GM12878 (cell line): Measurements from ENCODE around the gene GFM2. TPM values are rescaled to one million over a fixed set of nuclear protein-coding genes. Genes with fewer than 3 reads are reported as not detected.

Experiments
- ATAC-seq: fragments of 200-7000 bp; cut with Tn5 transposase; 3 replicates; pipeline ENCODE4 v1.9.1; 2020; ENCODE audit warnings: mild to moderate bottlenecking, moderate library complexity
- BruUV-seq: library from RNA; stranded (reverse); fragments of 400-500 nt; replicated peaks from 2 replicates; lab custom pipeline; 2021; lab: Mats Ljungman, UMichigan
- CTCF ChIA-PET: fragments of 300-600 bp; sonication (Branson Sonifier 250); formaldehyde crosslinking; extraction: SDS; loops from one replicate; lab custom pipeline; 2021; ENCODE audit warnings: inconsistent platforms; lab: Yijun Ruan, JAX
- POLR2A ChIA-PET: fragments of 350-600 bp; formaldehyde crosslinking; extraction: SDS; loops from one replicate; lab custom pipeline; 2021; ENCODE audit warnings: inconsistent platforms; lab: Charles Lee
- RAD21 ChIA-PET: fragments of 300-600 bp; sonication (Branson Sonifier 250); formaldehyde crosslinking; loops from one replicate; lab custom pipeline; 2023; ENCODE audit warnings: antibody characterized with exemption; ENCODE audit not compliant: unreplicated experiment; lab: Charles Lee
- SMC1A ChIA-PET: fragments of 300-600 bp; sonication (Branson Sonifier 250); formaldehyde crosslinking; loops from one replicate; lab custom pipeline; 2023; ENCODE audit not compliant: unreplicated experiment, uncharacterized antibody; lab: Charles Lee
- DNase-seq: peaks from one replicate; pipeline ENCODE4 v3.0.0-alpha.2; 2011; ENCODE audit warnings: low read depth, low spot score
- FAIRE-seq: peaks from 3 replicates; lab custom pipeline; 2011; peaks lifted over from hg19 to GRCh38; lab: Jason Lieb, UNC
- H2AFZ ChIP-seq: 2 replicates; pipeline ENCODE4 v1.6.0; 2011; ENCODE audit warnings: low read depth, low read length, control low read depth; ENCODE audit not compliant: control insufficient read depth
- H3K27ac ChIP-seq: 2 replicates; pipeline ENCODE4 v1.5.1; 2011; ENCODE audit warnings: control low read depth; ENCODE audit not compliant: control insufficient read depth, insufficient read depth
- H3K27me3 ChIP-seq, 2 experiments: replicated peaks in 1 of 2; 2 replicates each; pipeline versions ENCODE4 v1.6.0 to v1.6.1; 2011; ENCODE audit warnings: low read length in 1 of 2; ENCODE audit not compliant: control insufficient read depth in 2 of 2, insufficient read depth in 2 of 2
- H3K36me3 ChIP-seq, 2 experiments: 2 replicates each; pipeline ENCODE4 v1.5.1; 2011; ENCODE audit warnings: low read length in 1 of 2; ENCODE audit not compliant: control insufficient read depth in 2 of 2, insufficient read depth in 2 of 2
- H3K4me1 ChIP-seq: 2 replicates; pipeline ENCODE4 v1.6.1; 2011; ENCODE audit warnings: mild to moderate bottlenecking, low read length, moderate library complexity, mixed read lengths; ENCODE audit not compliant: control insufficient read depth, insufficient read depth
- H3K4me2 ChIP-seq: 2 replicates; pipeline ENCODE4 v1.6.0; 2011; ENCODE audit warnings: control low read depth; ENCODE audit not compliant: control insufficient read depth, insufficient read depth
- H3K4me3 ChIP-seq: fragments of 200-600 bp; sonication (generic); 2 replicates; pipeline ENCODE4 v1.5.1; 2016
- H3K79me2 ChIP-seq: 2 replicates; pipeline ENCODE4 v1.6.0; 2011; ENCODE audit warnings: low read length; ENCODE audit not compliant: control insufficient read depth, insufficient read depth
- H3K9ac ChIP-seq: 2 replicates; pipeline ENCODE4 v1.8.0; 2011; ENCODE audit warnings: low read length, control low read depth, mixed read lengths; ENCODE audit not compliant: control insufficient read depth, insufficient read depth
- H3K9me3 ChIP-seq: replicated peaks from 3 replicates; pipeline ENCODE4 v1.5.1; 2011; ENCODE audit warnings: mild to moderate bottlenecking, low read length; ENCODE audit not compliant: control insufficient read depth, insufficient read depth
- H4K20me1 ChIP-seq: 2 replicates; pipeline ENCODE4 v1.6.0; 2011; ENCODE audit not compliant: control insufficient read depth, insufficient read depth
- ATF7 ChIP-seq: fragments of 450-650 bp; IDR thresholded peaks from 2 replicates; pipeline ENCODE4 v1.6.1; 2016; ENCODE audit warnings: low read depth, mild to moderate bottlenecking
- FOXM1 ChIP-seq: IDR thresholded peaks from 2 replicates; pipeline ENCODE4 v1.6.1; 2012; ENCODE audit warnings: low read depth, mild to moderate bottlenecking, inconsistent platforms, low read length, moderate library complexity
- MTA2 ChIP-seq: fragments of 450-650 bp; IDR thresholded peaks from 2 replicates; pipeline ENCODE4 v1.6.1; 2016; ENCODE audit warnings: low read depth, mild to moderate bottlenecking, moderate library complexity
- NBN ChIP-seq: fragments of 450-650 bp; IDR thresholded peaks from 2 replicates; pipeline ENCODE4 v1.6.1; 2016
- NR2F1 ChIP-seq: fragments of 450-650 bp; conservative IDR thresholded peaks from 2 replicates; pipeline ENCODE4 v1.6.1; 2017; ENCODE audit warnings: mild to moderate bottlenecking
- RBBP5 ChIP-seq: fragments of 200-600 bp; sonication (generic); conservative IDR thresholded peaks from 2 replicates; pipeline ENCODE4 v1.6.1; 2016
- TCF12 ChIP-seq: IDR thresholded peaks from 2 replicates; pipeline ENCODE4 v1.6.1; 2011; ENCODE audit warnings: low read depth, mild to moderate bottlenecking, low read length
- ZZZ3 ChIP-seq: IDR thresholded peaks from 2 replicates; pipeline ENCODE4 v1.6.1; 2011; ENCODE audit warnings: low read depth; ENCODE audit not compliant: control insufficient read depth, insufficient read length
- WGBS: methylation state at CpG from one replicate; pipeline ENCODE4 v1.1.6; 2016; ENCODE audit warnings: low lambda C conversion rate; ENCODE audit not compliant: insufficient replicate concordance, insufficient coverage; ENCODE audit errors: missing lambda C conversion rate; 5-methylcytosine and 5-hydroxymethylcytosine counted together
- in situ Hi-C: fragments of 300-500 bp; cut with MboI; formaldehyde crosslinking; loops from 9 replicates; pipeline ENCODE4 v1.14.3; 2018; ENCODE audit warnings: mixed read lengths
- intact Hi-C: fragments of 100-400 bp; cut with micrococcal nuclease; formaldehyde crosslinking; loops from one replicate; pipeline ENCODE4 v1.14.2; 2022; ENCODE audit not compliant: unreplicated experiment
- polyA plus RNA-seq, 11 experiments: library from polyadenylated mRNA; depleted of rRNA in 4 of 11; unstranded in 6 of 11; stranded (reverse) in 5 of 11; fragments of >200 nt; fragmentation: Nextera tagmentation in 4 of 11; fragmentation: Illumina TruSeq in 1 of 11; extraction: Ambion mirVana in 4 of 11; extraction: Trizol in 1 of 11; gene quantifications; 1 replicate in 1 of 11; 2 replicates in 10 of 11; pipeline versions ENCODE4 v1.2.1 to v1.2.3, GENCODE V29; 2011 to 2016; ENCODE audit warnings: inconsistent platforms in 2 of 11, missing spikeins in 2 of 11, low read depth in 1 of 11
- total RNA-seq, 4 experiments: library from RNA; depleted of rRNA in 3 of 4; stranded (reverse); fragments of >200 nt in 3 of 4; fragmentation: Illumina TruSeq in 1 of 4; extraction: Trizol in 1 of 4; gene quantifications; 2 replicates each; pipeline versions ENCODE4 v1.2.1 to v1.2.3, GENCODE V29; 2013 to 2021
- TF ChIP-seq, protein P1 (sequence below): fragments of 450-650 bp; IDR thresholded peaks from 2 replicates; pipeline ENCODE4 v1.6.1; 2017; ENCODE audit warnings: low read depth, mild to moderate bottlenecking, moderate library complexity
- TF ChIP-seq, protein P2 (sequence below): fragments of 450-650 bp; formaldehyde crosslinking; IDR thresholded peaks from 2 replicates; pipeline ENCODE4 v1.4.0; 2022; ENCODE audit warnings: mild to moderate bottlenecking, moderate library complexity

The GFM2 gene
- total and polyA plus RNA-seq, 10 of the 15 experiments (the other 5 are each of a cell fraction or from before 2014, with no cell fraction given) = 19.9 to 51.3 (median 32.7) TPM

DNA sequence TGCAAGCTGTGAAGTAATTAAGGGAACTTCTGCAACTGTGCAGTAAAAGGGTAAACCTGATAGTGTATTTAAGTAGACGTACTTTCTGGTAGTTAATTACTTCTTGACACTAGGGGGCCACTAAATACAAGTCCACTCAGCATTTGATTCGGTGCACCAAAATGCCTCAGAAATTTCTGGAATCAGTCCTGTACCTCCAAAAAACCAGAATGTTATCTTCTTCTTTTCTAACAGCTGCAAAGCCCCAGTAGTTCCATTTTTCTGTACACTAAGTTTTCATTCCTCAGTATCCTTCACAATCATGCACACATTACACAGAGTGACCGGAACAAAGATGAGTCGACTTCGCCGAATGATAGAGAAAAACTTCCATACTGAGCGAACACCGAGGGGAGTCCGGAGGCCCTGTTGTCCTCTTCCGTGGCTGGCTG is 484 bp downstream of the GFM2 start (continued):
- TF ChIP-seq, protein P1, sequence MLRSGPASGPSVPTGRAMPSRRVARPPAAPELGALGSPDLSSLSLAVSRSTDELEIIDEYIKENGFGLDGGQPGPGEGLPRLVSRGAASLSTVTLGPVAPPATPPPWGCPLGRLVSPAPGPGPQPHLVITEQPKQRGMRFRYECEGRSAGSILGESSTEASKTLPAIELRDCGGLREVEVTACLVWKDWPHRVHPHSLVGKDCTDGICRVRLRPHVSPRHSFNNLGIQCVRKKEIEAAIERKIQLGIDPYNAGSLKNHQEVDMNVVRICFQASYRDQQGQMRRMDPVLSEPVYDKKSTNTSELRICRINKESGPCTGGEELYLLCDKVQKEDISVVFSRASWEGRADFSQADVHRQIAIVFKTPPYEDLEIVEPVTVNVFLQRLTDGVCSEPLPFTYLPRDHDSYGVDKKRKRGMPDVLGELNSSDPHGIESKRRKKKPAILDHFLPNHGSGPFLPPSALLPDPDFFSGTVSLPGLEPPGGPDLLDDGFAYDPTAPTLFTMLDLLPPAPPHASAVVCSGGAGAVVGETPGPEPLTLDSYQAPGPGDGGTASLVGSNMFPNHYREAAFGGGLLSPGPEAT = no peak
- TF ChIP-seq ATF7 = no peak
- TF ChIP-seq ZZZ3 = no peak
- no peak for TF ChIP-seq RBBP5
- TF ChIP-seq NBN = no peak
- no peak for TF ChIP-seq MTA2
- no peak for TF ChIP-seq FOXM1
- TF ChIP-seq TCF12 = no peak

DNA sequence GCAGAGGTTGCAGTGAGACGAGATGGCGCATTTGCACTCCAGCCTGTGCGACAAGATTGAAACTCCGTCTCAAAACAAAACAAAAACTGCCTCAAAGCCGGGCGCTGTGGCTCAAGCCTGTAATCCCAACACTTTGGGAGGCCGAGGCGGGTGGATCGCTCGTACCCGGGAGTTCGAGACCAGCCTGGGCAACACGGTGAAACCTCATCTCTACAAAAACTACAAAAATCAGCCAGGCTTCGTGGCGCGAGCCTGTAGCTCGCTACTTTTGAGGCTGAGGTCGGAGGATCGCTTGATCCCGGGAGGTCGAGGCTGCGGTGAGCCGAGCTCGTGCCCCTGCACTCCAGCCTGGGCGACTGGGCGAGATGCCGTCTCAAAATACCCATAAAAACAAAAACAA is 988 bp downstream of the GFM2 start:
- SMC1A ChIA-PET = interaction anchor here (1.2 to 1.3 kb wide), 2 partner anchors 12 to 73 kb away, joined by 4 to 5 read pairs; no protein-coding TSS in a partner anchor
- Histone ChIP-seq H2AFZ (no peak overlapping the region; the same call in 1 of the 2 replicates), H3K27ac (no peak overlapping the region), H3K27me3 (no peaks in the 10 kb centered on the region), H3K4me2 (peak overlapping the region; percentile 66), H4K20me1 (no peaks in the 10 kb centered on the region), H3K36me3 (peaks cover 0 to 13% of the 10 kb centered on the region in 2 experiments), H3K9me3 (no peaks in the 10 kb centered on the region), H3K4me1 (peaks cover 15% of the 10 kb centered on the region), H3K9ac (peak overlapping the region; percentile 86), H3K4me3 (peak overlapping the region; percentile 94), H3K79me2 (peaks cover 38% of the 10 kb centered on the region)
- BruUV-seq = no TSS peak
- ATAC-seq (no peak), DNase-seq (no peak), FAIRE-seq (no peak)
- POLR2A ChIA-PET = no interaction called here
- WGBS = 68% methylated on average over 27 of the region's 27 CpGs
- no peak for TF ChIP-seq NR2F1
- TF ChIP-seq, protein P2, sequence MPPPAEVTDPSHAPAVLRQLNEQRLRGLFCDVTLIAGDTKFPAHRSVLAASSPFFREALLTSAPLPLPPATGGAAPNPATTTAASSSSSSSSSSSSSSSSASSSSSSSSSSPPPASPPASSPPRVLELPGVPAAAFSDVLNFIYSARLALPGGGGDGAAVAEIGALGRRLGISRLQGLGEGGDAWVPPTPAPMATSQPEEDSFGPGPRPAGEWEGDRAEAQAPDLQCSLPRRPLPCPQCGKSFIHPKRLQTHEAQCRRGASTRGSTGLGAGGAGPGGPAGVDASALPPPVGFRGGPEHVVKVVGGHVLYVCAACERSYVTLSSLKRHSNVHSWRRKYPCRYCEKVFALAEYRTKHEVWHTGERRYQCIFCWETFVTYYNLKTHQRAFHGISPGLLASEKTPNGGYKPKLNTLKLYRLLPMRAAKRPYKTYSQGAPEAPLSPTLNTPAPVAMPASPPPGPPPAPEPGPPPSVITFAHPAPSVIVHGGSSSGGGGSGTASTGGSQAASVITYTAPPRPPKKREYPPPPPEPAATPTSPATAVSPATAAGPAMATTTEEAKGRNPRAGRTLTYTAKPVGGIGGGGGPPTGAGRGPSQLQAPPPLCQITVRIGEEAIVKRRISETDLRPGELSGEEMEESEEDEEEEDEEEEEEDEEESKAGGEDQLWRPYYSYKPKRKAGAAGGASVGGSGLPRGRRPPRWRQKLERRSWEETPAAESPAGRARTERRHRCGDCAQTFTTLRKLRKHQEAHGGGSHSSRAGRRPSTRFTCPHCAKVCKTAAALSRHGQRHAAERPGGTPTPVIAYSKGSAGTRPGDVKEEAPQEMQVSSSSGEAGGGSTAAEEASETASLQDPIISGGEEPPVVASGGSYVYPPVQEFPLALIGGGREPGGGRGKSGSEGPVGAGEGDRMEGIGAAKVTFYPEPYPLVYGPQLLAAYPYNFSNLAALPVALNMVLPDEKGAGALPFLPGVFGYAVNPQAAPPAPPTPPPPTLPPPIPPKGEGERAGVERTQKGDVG (CRISPR knock-in tag) = no peak
- intact Hi-C loops (loop anchor here (5.0 kb wide), 3 partner anchors 151 to 1491 kb away; no protein-coding TSS in a partner anchor), in situ Hi-C loops (no loop called here)
- RAD21 ChIA-PET = no interaction called here
- CTCF ChIA-PET = interaction anchor here (0.6 to 1.3 kb wide), 3 partner anchors 10 to 28 kb away, joined by 3 to 4 read pairs (median 4); no protein-coding TSS in a partner anchor
